HEK293 (cell line): Measurements from ENCODE around the gene DOCK4.

Experiments
- MYNN ChIP-seq: fragments of 450-650 bp; formaldehyde crosslinking; IDR thresholded peaks from 2 replicates; pipeline ENCODE4 v1.5.1; 2016; ENCODE audit warnings: missing biosample characterization, missing genetic modification characterization, borderline replicate concordance
- ZFP3 ChIP-seq: fragments of 450-650 bp; formaldehyde crosslinking; IDR thresholded peaks from 2 replicates; pipeline ENCODE4 v1.5.1; 2016; ENCODE audit warnings: low read depth, missing biosample characterization, missing genetic modification characterization
- ZNF211 ChIP-seq: fragments of 450-650 bp; formaldehyde crosslinking; IDR thresholded peaks from 2 replicates; pipeline ENCODE4 v1.5.1; 2016; ENCODE audit warnings: low read depth, missing biosample characterization, missing genetic modification characterization

DNA sequence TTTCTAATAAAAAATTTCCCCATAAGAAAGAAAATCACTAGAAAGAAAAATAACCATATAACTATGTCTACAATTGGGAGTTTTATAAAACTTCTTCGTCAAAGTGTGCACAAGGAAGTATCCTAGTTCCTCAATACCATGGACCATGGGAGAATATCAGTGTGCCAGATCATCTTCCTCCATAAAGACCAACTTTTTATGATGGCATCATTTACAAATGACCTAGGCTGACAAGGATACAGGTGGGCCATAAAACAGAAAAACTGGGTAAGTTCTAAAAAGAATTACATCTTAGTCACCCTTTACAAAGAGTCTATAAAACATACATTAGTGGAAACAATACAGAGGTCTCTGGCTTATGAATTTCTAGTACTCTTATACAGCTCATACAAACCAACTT lies 303.2 kb downstream of the DOCK4 start:
- TF ChIP-seq ZNF211 (tag by site-specific recombination) (no peak), MYNN (tag by site-specific recombination) (no peak), ZFP3 (tag by site-specific recombination) (no peak)
